SKM-1 treated with dmso at 0.1 percent for 144 hours (cell line): ENCODE results near the gene VMAC.

Experiments used
- DNase-seq: peaks from one replicate; lab custom pipeline; 2025; ENCODE audit not compliant: unreplicated experiment; lab: John Stamatoyannopoulos, UW

VMAC gene

DNA sequence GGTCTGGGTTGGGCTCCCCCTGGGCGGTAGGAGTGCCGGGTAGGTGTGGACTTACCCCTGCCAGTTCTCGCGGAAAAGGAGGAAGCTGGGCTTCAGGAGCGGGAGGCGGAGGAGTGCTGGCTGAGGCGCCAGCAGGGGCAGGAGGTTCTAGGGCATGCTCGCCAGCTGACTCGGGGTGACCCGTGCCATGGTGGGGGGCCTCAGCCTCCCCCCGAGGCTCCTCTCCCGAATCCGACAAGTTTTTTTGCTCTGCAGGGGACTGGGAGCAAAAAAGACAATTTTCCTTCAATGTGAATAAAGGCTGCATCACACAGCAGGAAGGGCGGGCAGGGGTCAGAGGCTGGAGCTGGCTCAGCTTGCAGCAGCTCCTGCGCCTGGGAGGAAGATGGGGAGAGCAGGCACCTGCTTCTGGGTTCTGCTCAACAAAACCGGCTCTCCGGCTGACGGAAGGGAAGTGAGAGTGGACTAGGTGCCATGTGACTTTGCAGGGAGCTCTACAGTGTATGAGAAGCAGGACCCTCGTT, 46.7 kb downstream of the VMAC start:
- no peak for DNase-seq

DNA sequence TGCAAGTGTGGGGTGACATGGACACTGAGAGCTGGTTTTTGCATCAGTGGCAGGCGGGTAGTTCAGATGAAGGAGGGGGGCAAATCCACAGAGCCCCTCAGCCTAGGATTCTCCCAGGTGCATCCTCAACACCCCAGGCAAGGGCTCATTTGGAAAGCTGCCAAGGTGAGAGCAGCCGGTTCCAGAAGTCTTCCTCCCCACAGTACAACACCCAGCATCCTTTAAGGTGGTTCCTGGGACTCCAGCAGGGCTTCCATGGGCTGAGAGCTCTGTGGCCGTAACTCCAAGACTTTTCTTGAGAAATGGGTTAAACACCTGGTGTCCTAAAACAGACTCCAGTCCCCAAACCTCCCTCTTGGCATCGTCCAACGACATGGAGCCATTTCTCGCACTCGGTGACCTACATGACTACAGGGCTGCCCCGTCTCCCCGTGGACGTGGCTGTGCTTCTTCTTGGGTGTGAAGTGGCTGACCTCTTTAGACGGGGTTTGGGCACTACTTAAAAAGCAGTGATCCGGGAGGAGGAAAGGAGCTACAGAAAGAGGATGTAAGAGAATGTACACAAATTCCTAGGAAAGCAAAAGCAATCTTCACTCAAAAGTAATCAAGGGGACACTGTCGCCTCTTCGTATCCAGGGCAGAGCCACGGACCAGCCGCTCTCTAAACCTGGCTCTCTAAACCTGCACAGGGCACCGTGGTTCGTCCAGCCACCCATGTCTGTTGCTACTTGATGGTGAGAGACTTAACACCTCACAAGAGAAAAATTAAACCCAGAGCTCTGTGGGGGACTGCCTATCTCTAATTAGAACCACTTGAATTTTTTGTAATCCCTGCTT, 47.7 kb downstream of the VMAC start:
- no peak for DNase-seq

GRCh38 chr19:5953030-5953589, 48.4 kb downstream of the VMAC start:
- DNase-seq = no peak

DNA sequence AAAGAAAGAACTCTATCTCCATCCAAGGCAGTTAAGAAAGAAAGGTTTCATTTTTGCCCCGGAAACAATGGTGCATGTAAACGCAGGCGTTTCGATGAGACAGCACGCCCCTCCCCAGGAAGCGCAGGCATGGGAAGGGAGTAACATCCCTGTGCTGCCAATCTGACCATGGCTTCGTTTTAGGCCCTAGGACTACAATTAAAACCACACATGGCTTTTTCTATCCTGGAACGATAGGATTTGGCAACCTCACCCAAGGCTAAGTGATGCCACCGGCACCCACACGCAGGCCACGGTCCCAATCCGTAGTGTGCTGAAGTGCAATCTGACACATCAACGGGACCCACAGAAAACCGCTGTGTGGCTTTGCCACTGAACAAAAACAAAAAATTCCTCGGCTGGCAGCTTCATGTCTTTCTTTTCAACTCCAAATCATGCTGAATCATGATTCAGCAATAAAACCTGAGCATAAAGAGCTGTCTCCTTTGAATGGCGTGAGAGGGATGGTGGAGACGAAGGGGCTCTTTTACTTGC, 49.1 kb downstream of the VMAC start:
- DNase-seq = no peak

- DNase-seq = no peak
These were observed 49.6 kb downstream of the VMAC start for GRCh38 chr19:5954293-5954692.

GRCh38 chr19:5955636-5955935, 50.9 kb downstream of the VMAC start:
- no peak for DNase-seq

- DNase-seq = no peak
These were observed 51.7 kb downstream of the VMAC start for GRCh38 chr19:5956323-5956722.

DNA sequence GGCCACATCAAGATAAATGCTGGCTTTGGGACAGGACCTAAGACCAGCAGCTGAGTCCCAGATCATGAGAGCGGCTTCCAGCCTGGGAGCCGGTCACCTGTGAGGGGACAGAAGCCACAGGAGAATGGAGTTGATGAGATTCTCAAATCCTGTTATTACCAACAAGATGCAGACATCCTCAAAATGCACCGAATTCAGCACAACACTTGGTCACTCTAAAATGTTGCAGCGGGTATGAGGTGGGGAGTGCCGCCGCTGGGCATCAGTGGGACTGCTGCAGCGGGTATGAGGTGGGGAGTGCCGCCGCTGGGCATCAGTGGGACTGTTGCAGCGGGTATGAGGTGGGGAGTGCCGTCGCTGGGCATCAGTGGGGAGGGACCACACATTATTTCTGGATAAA, 52.1 kb downstream of the VMAC start:
- no peak for DNase-seq

DNA sequence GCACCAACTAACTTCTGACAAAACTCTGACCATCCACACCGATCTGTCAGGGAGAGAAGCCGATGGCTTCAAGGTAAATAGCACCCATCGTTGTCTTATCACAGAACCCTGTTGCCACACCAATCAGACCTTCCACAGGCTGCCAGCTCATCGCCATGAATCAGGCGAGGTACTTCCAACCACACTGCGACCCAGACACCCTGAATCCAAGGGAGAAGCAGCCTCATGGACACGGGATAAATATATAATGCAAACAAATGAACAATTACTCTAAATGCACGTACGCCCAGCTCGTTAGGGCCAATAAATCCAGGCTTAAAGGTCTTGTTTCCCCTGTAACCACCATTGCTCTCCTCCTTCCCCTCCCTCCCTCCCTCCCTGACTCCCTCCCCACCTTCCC, 52.5 kb downstream of the VMAC start:
- DNase-seq = no peak

DNA sequence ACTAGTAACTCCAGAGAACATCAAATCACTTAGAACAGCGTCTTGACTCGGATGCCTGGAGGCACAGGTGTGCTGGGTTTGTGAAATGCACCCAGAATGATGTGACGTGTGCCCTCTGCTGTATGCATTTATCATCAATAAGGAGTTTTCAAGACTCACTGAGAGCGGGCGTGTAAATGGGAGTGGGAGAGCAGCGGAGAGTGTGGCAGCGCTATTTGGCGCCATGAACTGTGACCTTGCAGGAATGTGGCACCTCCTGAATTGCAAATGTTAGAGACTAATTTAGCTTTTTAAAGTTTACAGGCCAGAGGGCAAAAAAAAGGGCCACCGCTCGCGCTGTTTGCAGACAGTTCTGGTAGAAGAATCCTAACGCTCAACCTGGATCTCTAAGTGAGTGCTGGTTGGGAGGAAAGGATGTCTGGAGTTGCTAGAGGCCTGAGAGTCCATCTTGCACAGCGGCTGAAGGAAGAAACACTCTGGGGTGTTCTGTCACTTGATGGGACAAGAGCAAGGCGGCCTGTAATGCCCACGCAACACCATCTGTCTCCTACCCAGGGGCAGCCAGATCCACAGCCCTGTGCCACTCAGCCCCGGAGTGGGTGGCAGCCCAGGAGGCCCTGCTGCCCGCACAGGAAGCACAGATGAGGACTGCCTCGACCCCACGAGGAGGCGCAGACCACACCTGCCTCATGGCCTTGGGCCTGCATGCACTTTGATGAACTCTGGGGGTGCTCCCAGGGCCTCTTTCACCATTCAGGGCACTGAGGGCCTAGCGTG, 53.6 kb downstream of the VMAC start:
- no peak for DNase-seq

DNA sequence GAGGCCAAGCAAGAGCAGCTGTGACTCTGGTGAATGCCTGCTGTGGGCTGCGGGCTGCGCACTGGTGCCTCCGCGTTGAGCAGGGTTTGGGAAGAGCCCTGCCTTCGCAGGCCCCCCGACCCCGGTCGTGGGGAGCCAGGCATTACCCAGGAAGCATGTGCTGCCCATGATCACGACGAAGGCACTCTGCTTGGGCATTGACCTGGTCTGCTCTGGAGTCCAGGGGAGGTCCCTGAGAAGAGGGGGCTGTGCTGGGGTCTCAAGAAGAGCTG, 54.1 kb downstream of the VMAC start:
- no peak for DNase-seq

GRCh38 chr19:5959260-5960004, 54.8 kb downstream of the VMAC start:
- no peak for DNase-seq
